ENCODE measurements around the gene TMEM134.

The TMEM134 gene

DNA sequence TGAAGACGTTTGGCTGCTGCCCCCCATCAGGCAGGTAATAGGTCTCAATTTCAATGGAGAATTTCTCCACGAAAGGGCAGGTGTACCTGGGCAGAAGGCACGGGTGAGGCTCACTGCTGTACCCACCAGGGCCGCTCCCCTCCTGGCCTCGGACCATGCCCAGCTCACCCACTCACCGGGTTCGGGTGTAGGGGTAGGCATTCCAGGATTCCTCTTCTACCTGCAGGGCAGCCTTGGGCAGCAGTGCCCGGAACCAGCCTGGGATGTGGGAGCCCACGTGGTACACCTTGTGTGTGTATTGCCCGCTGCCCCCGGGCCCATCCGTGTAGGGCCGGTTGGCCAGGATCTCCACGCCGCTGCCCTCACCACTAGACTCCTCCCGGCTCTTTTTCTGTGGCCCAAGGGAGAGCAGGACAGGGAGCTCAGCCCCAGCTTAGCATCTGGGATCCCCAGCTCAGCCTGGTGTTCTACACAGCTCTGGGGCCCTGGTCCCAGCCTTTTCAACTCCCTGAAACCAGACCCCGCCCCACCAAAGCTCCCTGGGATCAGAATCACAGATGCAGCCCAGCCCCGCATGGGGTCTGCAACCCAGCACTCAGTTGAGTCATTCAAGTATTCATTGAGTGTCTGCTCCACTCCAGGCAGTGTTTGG lies 33.4 kb upstream of the TMEM134 start:
- in situ Hi-C loops (cut with HindIII; ENCODE audit: low pct_ligation_motif_present, low pct_unique_long_range_greater_than_20kb, low sequenced_read_pairs): no loop called here
- DNase-seq: no peak

DNA sequence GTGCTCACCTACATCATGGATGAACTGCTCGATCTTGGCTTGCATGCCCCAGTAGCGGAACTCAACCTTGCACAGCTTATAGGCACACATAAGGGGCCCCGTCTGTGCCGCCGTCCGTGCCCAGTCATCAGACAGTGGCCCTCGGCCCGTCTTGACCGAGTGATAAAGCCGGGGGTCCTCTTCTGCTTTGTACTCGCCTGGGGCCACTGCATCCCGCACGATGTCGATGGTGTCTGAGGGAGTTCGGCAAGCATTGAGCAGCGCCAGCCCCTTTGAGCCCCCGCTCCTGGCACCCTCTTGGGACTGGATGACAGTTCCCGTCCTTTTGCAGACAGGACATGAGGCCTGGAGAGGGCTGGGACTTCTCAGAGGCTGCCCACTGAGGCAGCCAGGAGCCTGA lies 32.8 kb upstream of the TMEM134 start:
- in situ Hi-C loops (cut with HindIII; ENCODE audit: low pct_ligation_motif_present, low pct_unique_long_range_greater_than_20kb, low sequenced_read_pairs): no loop called here
- no peak for DNase-seq

GRCh38 chr11:67500831-67501715 lies 32.0 kb upstream of the TMEM134 start:
- no peak for DNase-seq
- in situ Hi-C loops (cut with HindIII; ENCODE audit: low pct_ligation_motif_present, low pct_unique_long_range_greater_than_20kb, low sequenced_read_pairs): no loop called here

DNA sequence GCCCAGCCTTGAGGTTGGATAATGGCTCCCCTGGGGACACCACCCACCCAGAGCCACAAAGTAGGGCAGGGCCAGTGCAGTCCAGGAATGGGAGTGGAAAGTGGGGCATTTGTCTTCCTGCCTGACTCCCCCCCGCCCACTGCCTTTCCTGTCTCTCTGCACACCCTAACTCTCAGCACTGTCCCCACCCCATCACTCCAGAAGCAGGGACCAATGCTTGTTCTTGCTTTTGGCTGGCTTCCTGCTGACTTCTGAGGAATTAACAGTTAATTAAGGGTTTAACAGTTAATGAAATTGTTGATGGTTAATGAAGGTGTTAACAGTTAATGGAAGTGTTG lies 31.4 kb upstream of the TMEM134 start:
- in situ Hi-C loops (cut with HindIII; ENCODE audit: low pct_ligation_motif_present, low pct_unique_long_range_greater_than_20kb, low sequenced_read_pairs): no loop called here
- no peak for DNase-seq

GRCh38 chr11:67499808-67500483 lies 30.9 kb upstream of the TMEM134 start:
- in situ Hi-C loops (cut with HindIII; ENCODE audit: low pct_ligation_motif_present, low pct_unique_long_range_greater_than_20kb, low sequenced_read_pairs): no loop called here
- no peak for DNase-seq

DNA sequence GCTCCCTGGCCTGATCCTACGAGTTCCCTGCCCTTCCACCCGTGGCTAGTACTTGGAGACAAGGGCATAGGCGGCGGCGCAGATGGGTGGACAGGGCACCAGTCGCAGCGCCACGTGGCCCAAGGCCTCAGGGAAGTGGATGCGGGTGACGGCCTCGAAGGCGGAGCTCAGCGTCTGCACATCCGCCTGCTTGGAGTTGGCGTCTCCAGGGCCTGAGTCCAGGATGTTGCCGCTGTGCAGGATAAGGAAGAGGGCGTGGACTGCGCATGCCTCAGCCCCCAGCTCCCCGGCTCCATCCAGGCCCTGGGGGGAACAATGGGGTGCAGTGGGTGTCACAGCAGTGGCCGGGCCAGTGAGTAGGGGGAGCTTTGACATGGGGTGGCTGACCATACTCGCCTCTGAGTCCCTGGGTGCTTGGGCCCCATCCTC lies 29.5 kb upstream of the TMEM134 start:
- in situ Hi-C loops (cut with HindIII; ENCODE audit: low pct_ligation_motif_present, low pct_unique_long_range_greater_than_20kb, low sequenced_read_pairs): no loop called here

DNA sequence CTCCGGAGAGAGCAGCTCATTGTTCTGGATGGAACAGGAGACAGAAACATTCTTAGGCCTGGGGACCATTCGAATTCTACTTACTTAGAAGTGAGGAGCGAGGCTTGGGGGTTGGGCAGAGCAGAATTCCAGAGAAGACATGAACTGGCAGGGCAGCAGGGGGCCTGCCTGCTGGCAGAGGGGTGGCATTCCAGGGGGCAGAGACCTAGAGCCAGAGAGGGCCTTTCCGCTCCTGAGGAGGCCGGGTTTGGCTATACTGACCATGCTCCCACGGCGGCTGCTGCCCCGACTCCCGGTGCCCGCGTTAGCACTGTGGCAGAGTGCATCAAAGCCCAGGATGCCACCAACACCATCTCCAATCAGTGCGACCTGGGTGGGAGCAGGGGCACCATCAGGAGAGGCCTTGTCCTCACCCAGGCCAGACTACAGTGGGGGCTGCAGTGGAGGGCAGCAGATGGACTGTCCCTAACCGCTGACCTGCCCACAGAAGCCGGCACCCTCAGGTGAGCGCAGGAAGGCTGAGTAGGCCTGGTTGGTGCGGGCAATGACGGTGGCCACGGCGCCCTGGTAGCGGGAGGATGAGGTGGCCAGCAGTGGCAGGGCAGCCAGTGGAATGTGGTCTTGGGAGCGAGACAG lies 28.7 kb upstream of the TMEM134 start:
- no peak for DNase-seq
- in situ Hi-C loops (cut with HindIII; ENCODE audit: low pct_ligation_motif_present, low pct_unique_long_range_greater_than_20kb, low sequenced_read_pairs): no loop called here

More for the DNA sequence above, 29.5 kb upstream of the TMEM134 start:
- DNase-seq: no peak

GRCh38 chr11:67496113-67496512 lies 27.1 kb upstream of the TMEM134 start:
- in situ Hi-C loops (cut with HindIII; ENCODE audit: low pct_ligation_motif_present, low pct_unique_long_range_greater_than_20kb, low sequenced_read_pairs): no loop called here

GRCh38 chr11:67495234-67496005 lies 26.4 kb upstream of the TMEM134 start:
- in situ Hi-C loops (cut with HindIII; ENCODE audit: low pct_ligation_motif_present, low pct_unique_long_range_greater_than_20kb, low sequenced_read_pairs): no loop called here

More at GRCh38 chr11:67496113-67496512, 27.1 kb upstream of the TMEM134 start:
- DNase-seq: no peak

DNA sequence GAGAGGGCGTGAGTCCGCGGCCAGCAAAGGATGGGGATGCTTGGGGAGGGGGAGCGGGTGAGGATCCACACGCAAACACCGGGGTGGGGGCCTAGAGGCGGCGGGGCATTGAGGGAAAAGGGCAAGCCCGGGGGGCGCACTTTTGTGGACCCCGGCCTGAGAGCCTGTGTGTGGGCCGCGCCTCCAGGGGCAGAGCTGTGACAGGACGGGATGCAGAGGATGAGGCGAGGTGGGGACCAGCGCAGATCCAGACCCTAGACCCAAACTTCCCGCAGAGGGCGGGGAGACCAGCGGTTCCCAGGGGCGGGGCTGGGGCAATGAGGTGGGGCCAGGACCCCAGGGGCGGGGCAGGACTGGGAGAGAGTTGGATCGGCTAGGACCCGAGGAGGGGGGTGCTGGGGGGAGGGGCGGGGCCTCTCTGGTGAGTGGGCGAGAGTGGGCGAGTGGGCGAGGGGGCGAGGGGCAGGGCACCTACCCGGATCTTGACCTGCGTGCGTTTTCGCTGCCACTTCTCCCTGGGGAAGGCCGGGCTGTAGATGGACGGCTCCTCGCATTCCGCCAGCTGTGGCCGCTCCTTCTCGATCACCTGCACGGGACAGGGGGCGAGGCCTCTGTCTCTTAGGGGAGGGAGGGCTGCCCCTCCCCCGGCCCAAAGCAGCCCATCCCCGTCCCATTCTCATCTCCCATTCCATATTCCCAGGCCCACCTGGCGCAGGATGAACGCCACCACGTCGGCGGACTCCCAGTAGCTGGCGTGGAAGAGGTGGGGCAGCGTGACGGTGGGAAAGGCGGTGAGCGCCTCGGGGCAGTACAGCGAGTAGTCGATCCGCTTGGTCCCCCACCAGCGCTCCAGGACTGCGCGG lies 25.6 kb upstream of the TMEM134 start:
- in situ Hi-C loops (cut with HindIII; ENCODE audit: low pct_ligation_motif_present, low pct_unique_long_range_greater_than_20kb, low sequenced_read_pairs): no loop called here
- DNase-seq: no peak

More at GRCh38 chr11:67495234-67496005, 26.4 kb upstream of the TMEM134 start:
- no peak for DNase-seq

DNA sequence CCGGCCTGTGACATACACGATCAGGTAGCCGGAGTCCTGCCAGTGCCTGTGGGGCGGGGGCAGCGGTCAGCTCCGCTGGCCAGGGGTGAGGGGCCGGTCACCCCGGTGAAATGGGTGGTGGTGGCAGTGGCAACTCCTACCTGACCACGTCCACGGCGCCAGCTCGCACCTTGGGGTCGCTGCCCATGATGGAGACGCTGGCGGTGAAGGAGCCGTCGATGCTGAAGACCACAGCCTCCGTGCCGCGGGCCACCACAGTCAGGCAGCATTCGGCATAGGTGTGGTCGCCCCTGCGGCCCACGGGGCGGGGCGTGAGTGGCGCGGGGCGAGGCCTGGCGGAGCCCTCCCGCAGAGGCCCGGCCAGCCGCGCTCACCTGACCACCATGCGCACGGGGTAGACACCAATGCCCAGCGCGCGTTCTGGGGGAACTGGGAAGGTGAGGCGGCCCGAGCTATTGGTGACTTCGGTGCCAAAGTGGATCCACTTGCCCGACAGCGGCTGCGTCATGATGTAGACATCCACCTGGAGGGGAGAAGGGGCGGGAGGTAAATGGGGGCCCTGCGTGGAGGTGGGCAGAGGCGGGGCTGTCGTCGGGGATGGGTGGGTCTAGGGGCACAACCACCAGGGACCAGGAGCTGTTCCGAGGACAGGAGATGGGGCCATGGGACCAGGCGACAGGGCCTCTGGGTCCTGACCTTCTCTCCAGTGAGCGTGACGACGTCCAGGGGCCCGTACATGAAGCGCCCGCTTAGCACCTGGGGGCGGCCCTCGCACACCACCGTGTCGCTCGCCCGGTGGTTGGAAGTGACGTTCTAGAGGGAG lies 24.7 kb upstream of the TMEM134 start:
- in situ Hi-C loops (cut with HindIII; ENCODE audit: low pct_ligation_motif_present, low pct_unique_long_range_greater_than_20kb, low sequenced_read_pairs): no loop called here
- DNase-seq: no peak

- DNase-seq: no peak
- in situ Hi-C loops (cut with HindIII; ENCODE audit: low pct_ligation_motif_present, low pct_unique_long_range_greater_than_20kb, low sequenced_read_pairs): no loop called here
Observed at GRCh38 chr11:67492801-67493547, 23.9 kb upstream of the TMEM134 start.

DNA sequence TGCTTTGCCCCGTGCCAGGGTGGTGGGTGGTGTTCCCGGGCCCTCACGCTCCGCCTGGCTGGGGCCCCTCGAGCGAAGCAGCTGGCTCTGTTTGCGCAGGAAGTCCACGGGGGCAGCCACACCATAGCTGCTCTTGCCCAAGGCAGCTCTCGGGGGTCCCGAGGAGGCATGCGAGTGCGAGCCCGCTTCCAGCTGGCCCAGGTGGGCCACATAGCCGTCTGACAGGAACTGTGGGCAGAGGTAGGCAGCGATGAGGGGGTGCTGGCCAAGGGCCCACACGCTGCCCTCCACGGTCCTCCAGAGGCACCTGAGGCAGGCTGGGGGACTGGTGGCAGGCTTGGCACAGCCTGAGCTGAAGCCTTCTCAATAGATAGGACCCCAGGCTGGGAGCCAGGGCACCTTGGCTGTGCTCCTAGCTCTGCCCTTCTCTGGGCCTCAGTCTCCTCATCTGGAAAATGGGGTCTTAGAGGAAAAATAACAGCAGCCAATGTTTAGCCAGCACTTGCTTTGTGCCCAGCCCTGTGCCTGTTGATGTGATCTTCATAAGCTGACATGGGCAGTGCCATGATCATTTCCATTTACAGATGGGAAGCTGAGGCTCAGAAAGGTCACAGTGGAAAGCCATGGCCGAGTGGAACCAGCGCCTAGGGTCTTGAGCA lies 23.1 kb upstream of the TMEM134 start:
- in situ Hi-C loops (cut with HindIII; ENCODE audit: low pct_ligation_motif_present, low pct_unique_long_range_greater_than_20kb, low sequenced_read_pairs): no loop called here
- DNase-seq: no peak

DNA sequence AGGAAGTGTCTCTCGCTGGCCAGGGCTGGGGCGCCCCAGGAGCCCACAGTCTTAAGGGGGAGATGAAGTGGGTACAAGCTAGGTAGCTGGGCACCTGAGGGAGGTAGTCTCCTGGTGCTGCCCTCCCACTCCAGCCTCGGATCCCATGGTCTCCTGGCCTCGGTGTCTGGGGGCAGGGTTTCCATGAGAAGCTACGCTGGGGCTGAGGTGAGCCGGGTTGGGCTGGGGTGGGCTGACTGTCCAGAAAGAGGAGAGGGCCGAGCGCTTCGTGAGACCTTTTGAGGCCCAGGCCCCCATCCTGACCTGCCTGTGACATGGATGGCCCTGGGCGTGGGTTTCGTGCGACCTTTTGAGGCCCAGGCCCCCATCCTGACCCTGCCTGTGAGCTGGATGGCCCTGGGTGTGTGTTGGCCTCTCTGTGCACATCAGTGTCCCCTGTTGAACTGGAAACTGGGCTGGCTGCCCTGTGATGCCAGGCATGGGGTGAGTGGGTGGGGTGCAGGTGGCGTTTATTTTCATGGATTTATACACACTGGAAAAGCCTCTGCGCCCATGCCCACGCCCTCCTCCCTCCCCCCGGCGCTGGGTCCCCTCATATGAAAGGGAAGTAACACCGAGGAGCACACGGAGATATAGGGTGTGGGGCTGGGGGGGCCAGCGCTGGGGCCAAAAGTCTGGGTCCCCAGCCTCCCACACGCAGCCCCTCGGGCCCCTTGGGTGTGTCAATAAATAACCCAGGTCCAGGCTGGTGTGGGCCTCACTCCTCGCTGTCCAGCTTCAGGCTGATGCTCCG lies 22.4 kb upstream of the TMEM134 start:
- no peak for DNase-seq
- in situ Hi-C loops (cut with HindIII; ENCODE audit: low pct_ligation_motif_present, low pct_unique_long_range_greater_than_20kb, low sequenced_read_pairs): no loop called here

DNA sequence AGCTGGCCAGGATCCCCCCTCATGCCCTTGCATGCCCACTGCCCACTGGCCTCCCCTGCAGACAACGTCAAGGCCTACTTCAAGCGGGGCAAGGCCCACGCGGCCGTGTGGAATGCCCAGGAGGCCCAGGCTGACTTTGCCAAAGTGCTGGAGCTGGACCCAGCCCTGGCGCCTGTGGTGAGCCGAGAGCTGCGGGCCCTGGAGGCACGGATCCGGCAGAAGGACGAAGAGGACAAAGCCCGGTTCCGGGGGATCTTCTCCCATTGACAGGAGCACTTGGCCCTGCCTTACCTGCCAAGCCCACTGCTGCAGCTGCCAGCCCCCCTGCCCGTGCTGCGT lies 21.6 kb upstream of the TMEM134 start:
- DNase-seq: no peak
- in situ Hi-C loops (cut with HindIII; ENCODE audit: low pct_ligation_motif_present, low pct_unique_long_range_greater_than_20kb, low sequenced_read_pairs): no loop called here

Data from ACHN (cell line).